Endothelial cell of umbilical vein (primary cell): ENCODE measurements around the gene ADAM29. TPM values are rescaled to one million over a fixed set of nuclear protein-coding genes. Genes with fewer than 3 reads are reported as not detected.

ENCODE experiments used
- BruUV-seq: library from RNA; stranded (reverse); fragments of 400-500 nt; replicated peaks from 2 replicates; lab custom pipeline; 2021; lab: Mats Ljungman, UMichigan
- CTCF ChIA-PET: fragments of 300-600, 350-600 bp; sonication (Branson Sonifier 250); formaldehyde crosslinking; loops from one replicate; lab custom pipeline; 2021; ENCODE audit warnings: antibody characterized with exemption, inconsistent platforms; lab: Charles Lee
- POLR2A ChIA-PET: fragments of 300-600, 350-600 bp; sonication (Branson Sonifier 250); formaldehyde crosslinking; loops from one replicate; lab custom pipeline; 2021; ENCODE audit warnings: antibody characterized with exemption, inconsistent platforms; lab: Charles Lee
- DNase-seq: peaks from one replicate; pipeline ENCODE4 v3.0.0-alpha.2; 2011; ENCODE audit warnings: low read depth, low spot score
- FAIRE-seq: peaks from 2 replicates; lab custom pipeline; 2011; peaks lifted over from hg19 to GRCh38; lab: Jason Lieb, UNC
- H2AFZ ChIP-seq: 2 replicates; pipeline ENCODE4 v1.6.0; 2012; ENCODE audit warnings: low read depth, low read length, control low read depth, inconsistent platforms
- H3K27ac ChIP-seq: 2 replicates; pipeline ENCODE4 v1.5.1; 2011; ENCODE audit warnings: low read depth, mild to moderate bottlenecking, control low read depth, low read length, moderate library complexity; ENCODE audit not compliant: insufficient read depth
- H3K27me3 ChIP-seq, 2 experiments: 2 replicates each; pipeline versions ENCODE4 v1.6.0 to v1.6.1; 2011; ENCODE audit warnings: low read length in 2 of 2, mixed read lengths in 1 of 2; ENCODE audit not compliant: control insufficient read depth in 2 of 2, insufficient read depth in 2 of 2
- H3K36me3 ChIP-seq, 2 experiments: 2 replicates in 1 of 2; 3 replicates in 1 of 2; pipeline ENCODE4 v1.5.1; 2011; ENCODE audit warnings: low read length in 2 of 2, mild to moderate bottlenecking in 1 of 2, moderate library complexity in 1 of 2; ENCODE audit not compliant: control insufficient read depth in 2 of 2, insufficient read depth in 2 of 2; ENCODE audit errors: extremely low read depth in 1 of 2
- H3K4me1 ChIP-seq: 3 replicates; pipeline ENCODE4 v1.5.1; 2011; ENCODE audit warnings: mild to moderate bottlenecking, low read length; ENCODE audit not compliant: control insufficient read depth, insufficient read depth; ENCODE audit errors: extremely low read depth
- H3K4me2 ChIP-seq: 2 replicates; pipeline ENCODE4 v1.6.1; 2011; ENCODE audit warnings: low read length, control low read depth, mixed read lengths; ENCODE audit not compliant: insufficient read depth
- H3K4me3 ChIP-seq, 3 experiments: fragments of 200-600 bp in 1 of 3; sonication (generic), shearing (Covaris generic) in 1 of 3; replicated peaks in 1 of 3; 2 replicates each; pipeline ENCODE4 v1.5.1; 2011 to 2016; ENCODE audit warnings: control low read depth in 3 of 3, low read length in 3 of 3, mild to moderate bottlenecking in 2 of 3, inconsistent platforms in 1 of 3, low read depth in 1 of 3, moderate library complexity in 1 of 3; ENCODE audit not compliant: insufficient read depth in 1 of 3
- H3K79me2 ChIP-seq: 2 replicates; pipeline ENCODE4 v1.6.0; 2012; ENCODE audit warnings: low read length, inconsistent platforms; ENCODE audit not compliant: control insufficient read depth, insufficient read depth
- H3K9ac ChIP-seq: replicated peaks from 2 replicates; pipeline ENCODE3; 2011; ENCODE audit warnings: low read length, control low read depth; ENCODE audit not compliant: insufficient read depth; ENCODE audit errors: extremely low read depth
- H3K9me1 ChIP-seq: replicated peaks from 3 replicates; pipeline ENCODE4 v1.6.0; 2011; ENCODE audit warnings: mild to moderate bottlenecking, low read length; ENCODE audit not compliant: control insufficient read depth, insufficient read depth; ENCODE audit errors: extremely low read depth
- H3K9me3 ChIP-seq: replicated peaks from 2 replicates; pipeline ENCODE4 v1.5.1; 2012; ENCODE audit warnings: low read length, inconsistent platforms; ENCODE audit not compliant: control insufficient read depth, insufficient read depth
- H4K20me1 ChIP-seq: replicated peaks from 2 replicates; pipeline ENCODE3; 2011; ENCODE audit warnings: mild to moderate bottlenecking, low read length; ENCODE audit not compliant: control insufficient read depth, insufficient read depth; ENCODE audit errors: extremely low read depth
- CTCF ChIP-seq, 2 donors: IDR thresholded peaks; 1 replicate in 1 of 2; 2 replicates in 1 of 2; pipeline ENCODE4 v1.5.1; 2011; ENCODE audit warnings: low read length in 2 of 2, mild to moderate bottlenecking in 2 of 2, moderate library complexity in 2 of 2, control low read depth in 1 of 2, inconsistent platforms in 1 of 2, low read depth in 1 of 2; ENCODE audit not compliant: insufficient read depth in 1 of 2; ENCODE audit errors: extremely low read depth in 1 of 2
- GATA2 ChIP-seq: IDR thresholded peaks from 2 replicates; pipeline ENCODE4 v1.7.0; 2011; ENCODE audit warnings: low read depth, mild to moderate bottlenecking, moderate library complexity, mixed read lengths, low read length; ENCODE audit not compliant: insufficient read length, insufficient read depth
- MAX ChIP-seq: IDR thresholded peaks from 2 replicates; pipeline ENCODE4 v1.6.1; 2011; ENCODE audit not compliant: insufficient read depth, insufficient read length
- POLR2AphosphoS5 ChIP-seq: IDR thresholded peaks from 2 replicates; pipeline ENCODE4 v1.6.1; 2012; ENCODE audit warnings: low read depth, mild to moderate bottlenecking, control low read depth, low read length, moderate library complexity; ENCODE audit not compliant: insufficient read depth
- dilution Hi-C: fragments of 300-500 bp; cut with MboI; formaldehyde crosslinking; loops from one replicate; pipeline ENCODE4 v1.15.0; 2019; ENCODE audit warnings: low sequenced_read_pairs; ENCODE audit not compliant: extremely low pct_ligation_motif_present
- intact Hi-C: fragments of 100-400 bp; cut with micrococcal nuclease; formaldehyde crosslinking; loops from one replicate; pipeline ENCODE4 v1.10.0; 2022
- polyA plus RNA-seq, 4 experiments: library from polyadenylated mRNA; depleted of rRNA in 3 of 4; stranded (reverse) in 3 of 4; unstranded in 1 of 4; fragments of >200 nt; gene quantifications; 2 replicates each; pipeline versions ENCODE4 v1.2.1 to v1.2.3, GENCODE V29; 2011 to 2012; ENCODE audit warnings: missing spikeins in 1 of 4
- total RNA-seq: library from RNA; stranded (reverse); gene quantifications from 2 replicates; pipeline ENCODE4 v1.2.3, GENCODE V29; 2021

ADAM29 gene
- total and polyA plus RNA-seq, 2 donors (not counting 3 experiments of a cell fraction or from before 2014, with no cell fraction given): not detected

GRCh38 chr4:174972911-174973310, 54.8 kb downstream of the ADAM29 start:
- dilution Hi-C loops (no loop called here), intact Hi-C loops (no loop called here)
- Histone ChIP-seq H3K4me1 (no peaks in the 10 kb centered on the region), H3K79me2 (no peaks in the 10 kb centered on the region), H3K9me1 (no peaks in the 10 kb centered on the region), H2AFZ (no peak overlapping the region), H3K4me2 (no peak overlapping the region), H4K20me1 (no peaks in the 10 kb centered on the region), H3K9ac (no peak overlapping the region), H3K9me3 (peaks cover 4% of the 10 kb centered on the region), H3K27ac (no peak overlapping the region), H3K36me3 (no peaks in the 10 kb centered on the region), H3K27me3 (no peaks in the 10 kb centered on the region), H3K4me3 (no peak overlapping the region)
- DNase-seq (no peak), FAIRE-seq (no peak)
- BruUV-seq: no TSS peak
- ChIA-PET CTCF (no interaction called here), POLR2A (no interaction called here)
- no peak for TF ChIP-seq MAX

DNA sequence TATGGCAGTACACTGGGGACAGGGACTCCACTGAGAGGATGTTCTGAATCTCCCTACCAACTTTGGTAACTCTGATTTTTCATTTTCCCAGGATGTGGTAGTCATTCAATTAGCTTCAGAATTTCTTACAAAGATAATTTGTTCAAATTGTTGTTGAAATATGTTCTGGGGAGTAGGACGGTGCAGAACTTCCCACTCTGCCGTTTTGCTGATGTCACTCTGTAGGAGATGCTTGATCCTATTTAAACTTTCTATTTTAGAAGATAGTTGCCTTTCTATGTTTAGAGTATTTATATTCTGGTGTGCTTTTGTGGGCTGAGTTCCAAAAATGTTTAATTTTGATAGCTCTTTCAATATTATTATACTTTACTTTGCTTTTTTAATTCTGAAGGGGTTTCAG, 55.2 kb downstream of the ADAM29 start:
- H2AFZ ChIP-seq: no peak overlapping the region
- no peak overlapping the region for H3K4me2 ChIP-seq
- H3K4me3 ChIP-seq: no peak overlapping the region
- H3K79me2 ChIP-seq: no peaks in the 10 kb centered on the region
- peaks cover 2% of the 10 kb centered on the region for H3K9me3 ChIP-seq
- intact Hi-C loops: no loop called here
- no peak overlapping the region for H3K27ac ChIP-seq
- no peak overlapping the region for H3K9ac ChIP-seq
- H4K20me1 ChIP-seq: no peaks in the 10 kb centered on the region
- FAIRE-seq: no peak
- H3K36me3 ChIP-seq: no peaks in the 10 kb centered on the region
- H3K4me1 ChIP-seq: no peaks in the 10 kb centered on the region
- H3K27me3 ChIP-seq: no peaks in the 10 kb centered on the region
- ChIA-PET CTCF (no interaction called here), POLR2A (no interaction called here)
- TF ChIP-seq MAX: no peak
- TF ChIP-seq GATA2: no peak
- TF ChIP-seq POLR2AphosphoS5: no peak
- TF ChIP-seq CTCF (IDR thresholded peaks at IDR 0.05; ENCODE audit: extremely low read depth in 1 of 2, insufficient read depth in 1 of 2, low read depth in 1 of 2, low read length in 2 of 2): no peak
- no TSS peak for BruUV-seq
- H3K9me1 ChIP-seq: no peaks in the 10 kb centered on the region
- no peak for DNase-seq
- dilution Hi-C loops: no loop called here
